ENCODE results near the gene BMP6.
"Not testable (repeated sequence)": the region's sequence is repeated elsewhere in the genome, so short reads cannot be mapped to it uniquely, and the experiment has no call there.

Gene BMP6

DNA sequence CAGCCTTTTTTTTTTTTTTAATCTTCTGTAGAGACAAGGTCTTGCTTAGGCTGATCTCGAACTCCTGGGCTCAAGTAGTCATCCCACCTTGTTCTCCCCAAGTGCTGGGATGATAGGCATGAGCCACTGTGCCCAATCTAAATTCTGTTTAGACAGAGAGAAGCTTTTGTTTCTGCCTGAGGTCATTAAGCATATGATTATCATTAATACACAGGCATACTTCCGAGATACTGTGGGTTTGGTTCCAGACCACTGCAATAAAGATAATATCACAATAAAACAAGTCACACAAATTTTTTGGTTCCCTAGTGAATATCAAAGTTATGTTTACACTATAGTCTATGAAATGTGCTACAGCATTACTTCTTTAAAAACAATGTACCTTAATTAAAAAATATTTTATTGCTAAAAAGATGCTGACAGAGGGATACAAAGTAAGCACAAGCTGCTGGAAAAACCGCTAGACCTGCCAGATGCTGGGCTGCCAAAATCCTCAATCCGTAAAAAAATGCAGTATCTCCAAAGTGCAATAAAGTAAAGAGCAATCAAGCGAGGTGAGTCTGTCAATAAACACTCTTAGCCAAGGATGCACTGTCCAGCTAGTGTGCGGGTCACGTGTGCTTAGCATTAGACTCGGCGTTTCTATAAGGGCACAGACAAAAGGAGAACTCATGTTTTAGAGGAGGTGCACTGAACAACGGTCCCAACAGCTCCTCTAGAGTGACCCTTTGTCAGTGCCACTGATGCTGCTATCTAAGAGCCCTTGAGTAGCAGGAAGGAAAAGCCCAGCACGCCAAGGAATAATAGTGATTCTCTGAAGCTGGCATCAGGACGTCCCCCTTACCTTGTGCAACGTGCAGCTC is 168.6 kb downstream of the BMP6 start:
- TF ChIP-seq, protein P1, sequence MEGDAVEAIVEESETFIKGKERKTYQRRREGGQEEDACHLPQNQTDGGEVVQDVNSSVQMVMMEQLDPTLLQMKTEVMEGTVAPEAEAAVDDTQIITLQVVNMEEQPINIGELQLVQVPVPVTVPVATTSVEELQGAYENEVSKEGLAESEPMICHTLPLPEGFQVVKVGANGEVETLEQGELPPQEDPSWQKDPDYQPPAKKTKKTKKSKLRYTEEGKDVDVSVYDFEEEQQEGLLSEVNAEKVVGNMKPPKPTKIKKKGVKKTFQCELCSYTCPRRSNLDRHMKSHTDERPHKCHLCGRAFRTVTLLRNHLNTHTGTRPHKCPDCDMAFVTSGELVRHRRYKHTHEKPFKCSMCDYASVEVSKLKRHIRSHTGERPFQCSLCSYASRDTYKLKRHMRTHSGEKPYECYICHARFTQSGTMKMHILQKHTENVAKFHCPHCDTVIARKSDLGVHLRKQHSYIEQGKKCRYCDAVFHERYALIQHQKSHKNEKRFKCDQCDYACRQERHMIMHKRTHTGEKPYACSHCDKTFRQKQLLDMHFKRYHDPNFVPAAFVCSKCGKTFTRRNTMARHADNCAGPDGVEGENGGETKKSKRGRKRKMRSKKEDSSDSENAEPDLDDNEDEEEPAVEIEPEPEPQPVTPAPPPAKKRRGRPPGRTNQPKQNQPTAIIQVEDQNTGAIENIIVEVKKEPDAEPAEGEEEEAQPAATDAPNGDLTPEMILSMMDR (IDR thresholded peaks at IDR 0.05), result no peak
- no peak overlapping the region for H3K27ac ChIP-seq
- no peak for DNase-seq (ENCODE audit: low spot score)
- no peak overlapping the region for H3K4me3 ChIP-seq

DNA sequence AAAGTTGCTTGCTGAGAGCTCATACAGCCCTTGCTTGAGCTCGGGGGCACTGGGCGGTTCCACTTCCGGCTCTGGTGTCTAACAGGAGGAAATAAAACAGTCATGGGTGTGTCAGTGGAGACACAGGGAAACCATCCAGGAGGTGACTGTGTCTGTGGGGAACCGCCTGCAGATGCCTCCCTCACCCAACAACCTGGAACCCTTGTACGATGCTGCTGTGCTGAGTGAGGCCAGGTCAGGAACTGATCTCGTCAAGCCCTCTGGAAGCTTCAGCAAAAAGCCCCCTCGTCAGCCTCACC is 169.2 kb downstream of the BMP6 start:
- TF ChIP-seq, protein P1 (IDR thresholded peaks at IDR 0.05), result no peak
- no peak overlapping the region for H3K27ac ChIP-seq

DNA sequence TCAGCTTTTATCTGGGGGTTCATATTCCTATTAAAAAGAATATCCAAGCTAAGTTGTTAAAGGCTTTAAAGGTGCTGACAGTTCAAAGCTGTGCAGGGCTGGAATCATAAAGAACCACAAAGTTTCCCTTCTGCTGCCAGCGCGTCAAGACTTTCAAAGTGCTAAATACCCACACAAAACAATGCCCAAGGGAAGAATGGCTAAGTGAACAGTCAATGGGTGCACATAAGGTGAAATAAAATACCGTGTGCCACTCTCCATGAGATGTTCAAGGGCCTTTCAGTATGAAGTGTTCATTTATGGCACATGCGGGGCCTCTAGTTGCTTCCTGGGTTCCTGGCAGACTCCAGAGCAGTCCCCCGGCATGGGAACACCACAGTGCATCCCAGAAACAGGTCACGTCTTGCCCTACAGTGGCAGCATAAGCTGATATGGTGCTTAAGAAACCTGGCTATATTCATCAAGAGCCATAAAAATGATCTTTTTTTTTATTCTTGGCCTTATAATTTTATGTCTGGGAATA is 170.6 kb downstream of the BMP6 start:
- DNase-seq (ENCODE audit: low spot score), result no peak
- Histone ChIP-seq H3K27ac (no peak overlapping the region), H3K4me3 (no peak overlapping the region)
- TF ChIP-seq, protein P1 (IDR thresholded peaks at IDR 0.05), result no peak

More for the DNA sequence above, 169.2 kb downstream of the BMP6 start:
- DNase-seq (ENCODE audit: low spot score), result no peak
- no peak overlapping the region for H3K4me3 ChIP-seq

- TF ChIP-seq, protein P1 (IDR thresholded peaks at IDR 0.05), result no peak
- Histone ChIP-seq H3K27ac (no peak overlapping the region), H3K4me3 (no peak overlapping the region)
- no peak for DNase-seq (ENCODE audit: low spot score)
Observed at GRCh38 chr6:7897461-7898192, 171.7 kb downstream of the BMP6 start.

DNA sequence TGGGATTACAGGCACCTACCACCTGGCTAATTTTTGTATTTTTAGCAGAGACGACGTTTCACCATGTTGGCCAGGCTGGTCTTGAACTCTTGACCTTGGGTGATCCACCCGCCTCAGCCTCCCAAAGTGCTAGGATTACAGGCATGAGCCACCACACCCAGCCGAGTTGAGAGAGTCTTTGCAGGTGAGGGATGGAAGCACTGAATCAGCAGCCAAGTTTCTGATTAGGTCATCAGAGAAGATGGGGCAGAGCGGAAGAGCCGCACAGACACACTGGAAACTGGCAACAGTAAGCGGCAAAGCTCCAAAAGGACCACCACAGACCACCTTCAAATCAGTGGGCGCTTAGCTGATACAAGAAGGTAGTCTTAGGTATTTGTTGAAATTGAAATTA is 172.3 kb downstream of the BMP6 start:
- not testable (repeated sequence) for DNase-seq (ENCODE audit: low spot score)

DNA sequence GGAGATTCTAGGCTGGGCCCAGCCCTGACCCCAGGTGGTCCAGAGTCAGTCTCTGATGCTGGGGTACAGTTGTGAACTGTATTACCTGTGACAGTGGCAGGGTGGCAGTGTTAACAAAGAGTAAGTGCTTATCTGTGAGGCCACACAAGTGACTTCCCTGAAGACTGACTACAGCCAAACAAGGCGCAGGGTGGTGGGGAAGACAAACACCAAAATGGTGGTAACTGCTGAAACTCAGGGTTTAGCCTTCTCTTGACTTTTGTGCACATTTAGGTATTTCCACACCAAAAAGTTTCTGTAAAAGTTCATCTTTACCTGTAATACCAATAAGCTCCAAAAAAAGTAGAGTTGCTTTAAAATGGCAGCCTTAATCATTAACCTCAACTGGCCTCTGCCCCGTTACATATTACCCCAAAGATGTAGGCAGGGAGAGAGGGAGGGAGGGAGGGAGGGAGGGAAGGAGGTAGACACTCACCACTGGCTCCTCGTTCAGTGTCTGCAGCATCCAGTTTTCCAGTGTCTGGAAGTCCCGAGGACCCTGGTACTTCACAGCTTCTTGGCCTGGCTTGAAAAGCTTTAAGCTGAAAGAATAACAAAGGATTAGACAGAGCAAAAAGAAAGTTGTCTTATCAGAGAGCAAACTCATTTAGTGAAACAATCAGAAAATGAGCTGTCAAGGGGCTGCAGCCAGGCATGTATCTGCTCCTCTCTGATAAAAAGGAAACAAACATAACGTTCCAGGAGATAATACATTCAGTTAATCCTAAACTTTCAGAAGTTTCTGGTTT is 173.4 kb downstream of the BMP6 start:
- TF ChIP-seq, protein P1 (IDR thresholded peaks at IDR 0.05), result no peak
- H3K27ac ChIP-seq, result no peak overlapping the region
- no peak overlapping the region for H3K4me3 ChIP-seq
- DNase-seq (ENCODE audit: low spot score), result no peak

More for the DNA sequence above, 172.3 kb downstream of the BMP6 start:
- H3K4me3 ChIP-seq, H3K27ac ChIP-seq: not testable (repeated sequence)

GRCh38 chr6:7899889-7900213 is 174.0 kb downstream of the BMP6 start:
- TF ChIP-seq, protein P1 (IDR thresholded peaks at IDR 0.05), result no peak
- Histone ChIP-seq H3K4me3 (no peak overlapping the region), H3K27ac (no peak overlapping the region)
- no peak for DNase-seq (ENCODE audit: low spot score)
